HCT116 (cell line): Measurements from ENCODE around the gene RGS17. TPM values are rescaled to one million over a fixed set of nuclear protein-coding genes. Genes with fewer than 3 reads are reported as not detected.

Source experiments
- ATAC-seq: fragments of 200-7000 bp; cut with Tn5 transposase; 2 replicates; pipeline ENCODE4 v1.9.1; 2020; ENCODE audit warnings: mild to moderate bottlenecking, moderate library complexity
- Bru-seq: library from RNA; stranded (reverse); fragments of 400-500 nt; gene quantifications from one replicate; lab custom pipeline; 2021; lab: Mats Ljungman, UMichigan
- BruChase-seq, 2 experiments: library from RNA; stranded (reverse); fragments of 400-500 nt; gene quantifications; one replicate each; lab custom pipeline; 2021; lab: Mats Ljungman, UMichigan
- BruUV-seq: library from RNA; stranded (reverse); fragments of 400-500 nt; replicated peaks from 2 replicates; lab custom pipeline; 2021; lab: Mats Ljungman, UMichigan
- CTCF ChIA-PET: fragments of 300-600 bp; sonication (Branson Sonifier 250); formaldehyde crosslinking; loops from one replicate; lab custom pipeline; 2021; ENCODE audit warnings: antibody characterized with exemption; lab: Charles Lee
- POLR2A ChIA-PET: fragments of 300-600, 350-600 bp; sonication (Branson Sonifier 250); formaldehyde crosslinking; loops from one replicate; lab custom pipeline; 2021; ENCODE audit warnings: antibody characterized with exemption; lab: Charles Lee
- RAD21 ChIA-PET, 2 experiments: fragments of 300-600 bp; sonication (Branson Sonifier 250); formaldehyde crosslinking; loops; one replicate each; lab custom pipeline; 2023; ENCODE audit warnings: low total read pairs in 2 of 2; ENCODE audit not compliant: uncharacterized antibody in 2 of 2, unreplicated experiment in 2 of 2, low non-redundant PET in 1 of 2; lab: Charles Lee
- DNase-seq: peaks from one replicate; pipeline ENCODE4 v3.0.0-alpha.2; 2010; ENCODE audit warnings: low read depth, low spot score
- H2AFZ ChIP-seq: fragments of 200-600 bp; shearing (Covaris generic), sonication (generic); 2 replicates; pipeline ENCODE4 v1.6.1; 2017; ENCODE audit warnings: low read depth, mixed run types, mixed read lengths, antibody characterized with exemption, low read length; ENCODE audit not compliant: poor library complexity, severe bottlenecking
- H3K27ac ChIP-seq: 2 replicates; pipeline ENCODE4 v1.5.1; 2012; ENCODE audit warnings: low read depth, low read length
- H3K27me3 ChIP-seq: fragments of 200-600 bp; sonication (generic); 2 replicates; pipeline ENCODE4 v1.6.1; 2016; ENCODE audit warnings: mixed run types, low read length, mixed read lengths; ENCODE audit not compliant: insufficient read depth
- H3K36me3 ChIP-seq, 2 experiments: fragments of 200-500 bp in 1 of 2; fragments of 200-600 bp in 1 of 2; sonication (Bioruptor generic) in 1 of 2; sonication (generic) in 1 of 2; 2 replicates each; pipeline versions ENCODE4 v1.5.1 to v1.6.1; 2014 to 2016; ENCODE audit warnings: low read length in 2 of 2, inconsistent platforms in 1 of 2, mixed read lengths in 1 of 2, mixed run types in 1 of 2; ENCODE audit not compliant: insufficient read depth in 2 of 2, control insufficient read depth in 1 of 2
- H3K4me1 ChIP-seq, 2 experiments: fragments of 200-600 bp in 1 of 2; sonication (generic) in 1 of 2; 2 replicates each; pipeline versions ENCODE4 v1.5.1 to v1.6.1; 2012 to 2017; ENCODE audit warnings: low read length in 2 of 2, inconsistent platforms in 1 of 2, mild to moderate bottlenecking in 1 of 2, mixed read lengths in 1 of 2, mixed run types in 1 of 2, moderate library complexity in 1 of 2; ENCODE audit not compliant: insufficient read depth in 2 of 2, control insufficient read depth in 1 of 2
- H3K4me2 ChIP-seq: fragments of 200-600 bp; sonication (generic); 2 replicates; pipeline ENCODE4 v1.6.1; 2017; ENCODE audit warnings: mixed run types, low read length, mixed read lengths
- H3K4me3 ChIP-seq, 2 experiments: fragments of 200-600 bp in 1 of 2; sonication (generic) in 1 of 2; replicated peaks in 1 of 2; 2 replicates each; pipeline ENCODE4 v1.5.1; 2011 to 2016; ENCODE audit warnings: low read length in 2 of 2, control low read depth in 1 of 2, low read depth in 1 of 2, mild to moderate bottlenecking in 1 of 2, mixed read lengths in 1 of 2, mixed run types in 1 of 2
- H3K79me2 ChIP-seq: fragments of 200-600 bp; sonication (generic); 2 replicates; pipeline ENCODE4 v1.6.1; 2017; ENCODE audit warnings: mild to moderate bottlenecking, mixed run types, low read length, moderate library complexity, mixed read lengths; ENCODE audit not compliant: insufficient read depth
- H3K9ac ChIP-seq: fragments of 200-600 bp; sonication (generic); 2 replicates; pipeline ENCODE4 v1.6.1; 2016; ENCODE audit warnings: low read length, mixed read lengths
- H3K9me2 ChIP-seq: fragments of 200-600 bp; sonication (generic), shearing (Covaris generic); 2 replicates; pipeline ENCODE4 v1.6.1; 2017; ENCODE audit warnings: mixed run types, mild to moderate bottlenecking, moderate library complexity; ENCODE audit not compliant: insufficient read depth
- H3K9me3 ChIP-seq, 2 experiments: fragments of 200-500 bp in 1 of 2; fragments of 200-600 bp in 1 of 2; sonication (Bioruptor generic) in 1 of 2; sonication (generic) in 1 of 2; 2 replicates each; pipeline ENCODE4 v1.6.1; 2014 to 2017; ENCODE audit warnings: low read length in 2 of 2, mixed read lengths in 2 of 2, inconsistent platforms in 1 of 2, low read depth in 1 of 2, mild to moderate bottlenecking in 1 of 2, mixed run types in 1 of 2, moderate library complexity in 1 of 2; ENCODE audit not compliant: control insufficient read depth in 1 of 2, insufficient read depth in 1 of 2
- H4K20me1 ChIP-seq: fragments of 200-600 bp; sonication (generic), shearing (Covaris generic); 2 replicates; pipeline ENCODE4 v1.6.1; 2017; ENCODE audit warnings: mixed run types, mild to moderate bottlenecking, moderate library complexity; ENCODE audit not compliant: insufficient read depth
- CBX3 ChIP-seq: IDR thresholded peaks from 2 replicates; pipeline ENCODE4 v1.6.1; 2012; ENCODE audit warnings: low read depth
- EGR1 ChIP-seq: IDR thresholded peaks from 2 replicates; pipeline ENCODE4 v1.6.1; 2012; ENCODE audit warnings: low read depth
- ELF1 ChIP-seq: IDR thresholded peaks from 2 replicates; pipeline ENCODE4 v1.6.1; 2012; ENCODE audit warnings: low read depth, borderline replicate concordance
- EZH2 ChIP-seq: fragments of 200-600 bp; sonication (generic); IDR thresholded peaks from 2 replicates; pipeline ENCODE4 v1.6.1; 2017; ENCODE audit warnings: antibody characterized with exemption, mixed run types
- EZH2phosphoT487 ChIP-seq: fragments of 200-600 bp; IDR thresholded peaks from 2 replicates; pipeline ENCODE4 v1.6.1; 2018; ENCODE audit warnings: antibody characterized with exemption, borderline replicate concordance
- FOSL1 ChIP-seq: IDR thresholded peaks from 2 replicates; pipeline ENCODE4 v1.6.1; 2012; ENCODE audit warnings: low read depth
- JUND ChIP-seq: IDR thresholded peaks from 2 replicates; pipeline ENCODE4 v1.6.1; 2012
- POLR2AphosphoS5 ChIP-seq: IDR thresholded peaks from 2 replicates; pipeline ENCODE4 v1.6.1; 2011; ENCODE audit warnings: mild to moderate bottlenecking, low read depth, low read length, moderate library complexity
- RAD21 ChIP-seq: IDR thresholded peaks from 2 replicates; pipeline ENCODE4 v1.6.1; 2012; ENCODE audit warnings: low read depth, mild to moderate bottlenecking
- SP1 ChIP-seq: IDR thresholded peaks from 2 replicates; pipeline ENCODE4 v1.6.1; 2012; ENCODE audit warnings: low read depth
- YY1 ChIP-seq: IDR thresholded peaks from 2 replicates; pipeline ENCODE4 v1.6.1; 2011; ENCODE audit warnings: low read length, low read depth, moderate library complexity, mild to moderate bottlenecking; ENCODE audit not compliant: insufficient replicate concordance; ENCODE audit errors: extremely low read depth
- intact Hi-C: fragments of 100-400 bp; cut with micrococcal nuclease; formaldehyde crosslinking; loops from 2 replicates; pipeline ENCODE4 v1.10.0; 2022
- long read RNA-seq: library from polyadenylated mRNA; unstranded; transcript quantifications from one replicate; pipeline ENCODE4 v2.0.0, GENCODE V29; 2021; ENCODE audit not compliant: unreplicated experiment
- polyA plus RNA-seq: library from polyadenylated mRNA; unstranded; fragments of >200 nt; gene quantifications from 2 replicates; pipeline ENCODE4 v1.2.1, GENCODE V29; 2012; ENCODE audit warnings: missing spikeins
- total RNA-seq: library from RNA; stranded (reverse); gene quantifications from one replicate; pipeline ENCODE4 v1.2.1, GENCODE V29; 2021; ENCODE audit not compliant: unreplicated experiment
- TF ChIP-seq, protein P1 (sequence below), 3 experiments: fragments of 200-600 bp in 1 of 3; sonication (generic) in 1 of 3; IDR thresholded peaks in 2 of 3; conservative IDR thresholded peaks in 1 of 3; 2 replicates each; pipeline ENCODE4 v1.5.1; 2012 to 2017; ENCODE audit warnings: low read depth in 2 of 3, low read length in 2 of 3, antibody characterized with exemption in 1 of 3, borderline replicate concordance in 1 of 3, control low read depth in 1 of 3, mild to moderate bottlenecking in 1 of 3, mixed read lengths in 1 of 3, mixed run types in 1 of 3, moderate library complexity in 1 of 3; ENCODE audit not compliant: insufficient read depth in 1 of 3
- TF ChIP-seq, protein P2 (sequence below): IDR thresholded peaks from 2 replicates; pipeline ENCODE4 v1.6.1; 2011; ENCODE audit warnings: mild to moderate bottlenecking, low read length, moderate library complexity; ENCODE audit not compliant: insufficient replicate concordance; ENCODE audit errors: extremely low read depth

The RGS17 gene, protein sequence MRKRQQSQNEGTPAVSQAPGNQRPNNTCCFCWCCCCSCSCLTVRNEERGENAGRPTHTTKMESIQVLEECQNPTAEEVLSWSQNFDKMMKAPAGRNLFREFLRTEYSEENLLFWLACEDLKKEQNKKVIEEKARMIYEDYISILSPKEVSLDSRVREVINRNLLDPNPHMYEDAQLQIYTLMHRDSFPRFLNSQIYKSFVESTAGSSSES
- total RNA-seq (3.9 TPM), Bru-seq, nascent RNA (percentile 48 among the genes with signal in this experiment), BruChase-seq, experiment 1, labeled RNA remaining after a 6-hour chase (percentile 47 among the genes with signal in this experiment), BruChase-seq, experiment 2, labeled RNA remaining after a 2-hour chase (percentile 48 among the genes with signal in this experiment)
- polyA plus RNA-seq, result 0.89 and 1.2 TPM in 2 replicates
- long read RNA-seq, partial matches to known transcripts, result 0 of 1 reads
- long read RNA-seq, other reads (novel, unspliced or antisense), result 0 of 1 reads

DNA sequence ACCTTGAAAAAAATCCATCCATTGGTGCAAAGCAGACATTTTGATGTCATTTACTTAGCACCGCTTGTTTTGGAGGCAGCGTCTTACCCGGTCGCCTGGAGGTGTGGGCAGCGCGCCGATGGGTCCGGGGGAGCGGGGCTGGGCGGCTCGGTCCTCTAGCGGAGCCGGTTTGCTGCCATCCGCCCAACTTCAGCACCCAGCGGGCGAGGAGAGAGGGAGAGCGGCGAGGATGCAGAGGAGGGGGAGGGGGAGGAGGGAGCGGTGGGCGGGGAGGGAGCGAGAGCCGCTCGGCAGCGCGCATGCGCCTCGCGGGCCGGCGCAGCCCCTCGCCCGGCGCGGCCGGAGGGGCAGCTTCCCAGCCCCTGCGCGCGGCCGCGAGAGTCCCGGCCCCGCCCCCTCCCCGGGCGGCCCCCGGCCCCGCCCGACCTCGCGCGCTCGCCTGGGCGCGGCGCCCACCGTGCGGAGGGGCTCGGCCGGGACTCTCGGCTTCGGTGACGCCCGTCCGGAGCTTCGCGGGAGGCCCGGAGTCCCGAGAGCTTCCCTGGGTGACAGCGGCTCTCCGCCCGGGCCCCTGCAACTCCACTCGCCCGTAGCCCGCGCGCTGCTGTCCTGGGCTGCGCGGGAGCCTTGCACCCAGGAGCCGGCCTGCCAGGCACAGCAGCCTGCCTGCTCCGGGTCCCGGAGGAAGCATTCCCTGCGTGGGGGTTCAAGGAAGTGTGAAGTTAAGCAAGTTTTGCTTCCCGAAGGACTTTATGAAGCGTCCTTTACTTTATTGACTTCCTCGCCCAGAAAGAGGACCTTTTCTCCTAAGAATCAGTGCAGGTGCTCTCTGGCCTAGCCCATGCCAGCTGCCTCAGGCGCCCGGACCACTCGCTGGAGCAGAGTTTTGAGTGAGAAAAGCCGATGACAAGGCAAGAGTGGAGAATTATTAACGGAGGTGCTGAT is at the start of gene RGS17:
Gene RGS17, minus strand, starts transcription at position 246 of the 945 bp plus-strand sequence. CDS start 87,264 bp downstream, outside the sequence.
- no peaks in the 10 kb centered on the region; the same call in 1 of the 2 replicates for H3K27me3 ChIP-seq
- TF ChIP-seq EGR1, result no peak
- peak within 1 kb of the TSS; percentile 49 to 73 for H3K4me3 ChIP-seq
- H4K20me1 ChIP-seq, result no peaks in the 10 kb centered on the region
- DNase-seq (no peak), ATAC-seq (peak; percentile 76)
- H3K9ac ChIP-seq, result peak within 1 kb of the TSS; percentile 53
- no peaks in the 10 kb centered on the region for H3K9me2 ChIP-seq
- peaks cover 0 to 5% of the 10 kb centered on the region in 2 experiments; a peak in 1 of 4 replicates for H3K4me1 ChIP-seq
- intact Hi-C loops, result no loop called here
- BruUV-seq, result no TSS peak
- H3K79me2 ChIP-seq, result no peaks in the 10 kb centered on the region
- no peak within 1 kb of the TSS for H2AFZ ChIP-seq
- H3K36me3 ChIP-seq, result no peaks in the 10 kb centered on the region
- no peaks in the 10 kb centered on the region for H3K9me3 ChIP-seq
- H3K4me2 ChIP-seq, result peak within 1 kb of the TSS; percentile 74
- H3K27ac ChIP-seq, result peak within 1 kb of the TSS; percentile 47; the same call in 1 of the 2 replicates
- ChIA-PET POLR2A (no interaction called here), CTCF (no interaction called here), RAD21 (no interaction called here)

DNA sequence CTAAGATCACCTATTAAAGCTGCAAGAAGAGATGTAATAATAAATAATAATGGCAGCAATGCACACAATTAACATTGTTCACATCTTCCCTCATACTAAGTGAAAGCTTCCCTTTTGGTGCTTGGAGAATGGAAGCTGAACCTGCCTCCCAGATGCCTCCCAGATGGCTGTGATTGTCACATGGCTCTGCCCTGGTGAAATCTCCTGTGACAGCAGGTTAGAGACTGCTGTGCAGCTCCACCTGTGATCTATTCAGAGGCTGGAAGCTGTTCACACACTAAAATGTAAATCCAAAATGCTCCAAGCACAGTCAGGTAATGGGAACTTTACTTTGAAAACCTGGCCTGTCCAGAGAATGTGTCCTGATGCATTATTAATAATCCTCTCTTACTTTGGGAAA is 41.7 kb upstream of the RGS17 start:
- Histone ChIP-seq H3K4me1 (peaks cover 12 to 32% of the 10 kb centered on the region in 2 experiments; a peak in 3 of 4 replicates), H3K27me3 (no peaks in the 10 kb centered on the region), H2AFZ (peak overlapping the region; percentile 27), H3K9me3 (no peaks in the 10 kb centered on the region), H3K9ac (no peak overlapping the region), H4K20me1 (no peaks in the 10 kb centered on the region), H3K9me2 (no peaks in the 10 kb centered on the region), H3K36me3 (no peaks in the 10 kb centered on the region), H3K4me2 (no peak overlapping the region), H3K79me2 (no peaks in the 10 kb centered on the region), H3K4me3 (no peak overlapping the region), H3K27ac (no peak overlapping the region)
- ChIA-PET CTCF (no interaction called here), POLR2A (no interaction called here), RAD21 (no interaction called here)
- intact Hi-C loops, result no loop called here
- DNase-seq (no peak), ATAC-seq (no peak)
- no TSS peak for BruUV-seq
- TF ChIP-seq, protein P1, sequence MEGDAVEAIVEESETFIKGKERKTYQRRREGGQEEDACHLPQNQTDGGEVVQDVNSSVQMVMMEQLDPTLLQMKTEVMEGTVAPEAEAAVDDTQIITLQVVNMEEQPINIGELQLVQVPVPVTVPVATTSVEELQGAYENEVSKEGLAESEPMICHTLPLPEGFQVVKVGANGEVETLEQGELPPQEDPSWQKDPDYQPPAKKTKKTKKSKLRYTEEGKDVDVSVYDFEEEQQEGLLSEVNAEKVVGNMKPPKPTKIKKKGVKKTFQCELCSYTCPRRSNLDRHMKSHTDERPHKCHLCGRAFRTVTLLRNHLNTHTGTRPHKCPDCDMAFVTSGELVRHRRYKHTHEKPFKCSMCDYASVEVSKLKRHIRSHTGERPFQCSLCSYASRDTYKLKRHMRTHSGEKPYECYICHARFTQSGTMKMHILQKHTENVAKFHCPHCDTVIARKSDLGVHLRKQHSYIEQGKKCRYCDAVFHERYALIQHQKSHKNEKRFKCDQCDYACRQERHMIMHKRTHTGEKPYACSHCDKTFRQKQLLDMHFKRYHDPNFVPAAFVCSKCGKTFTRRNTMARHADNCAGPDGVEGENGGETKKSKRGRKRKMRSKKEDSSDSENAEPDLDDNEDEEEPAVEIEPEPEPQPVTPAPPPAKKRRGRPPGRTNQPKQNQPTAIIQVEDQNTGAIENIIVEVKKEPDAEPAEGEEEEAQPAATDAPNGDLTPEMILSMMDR (IDR thresholded peaks at IDR 0.05 in 2 of 3, conservative IDR thresholded peaks at IDR 0.05 in 1 of 3; ENCODE audit: borderline replicate concordance in 1 of 3, insufficient read depth in 1 of 3, low read depth in 2 of 3, low read length in 2 of 3), result no peak
- TF ChIP-seq CBX3, result no peak
- TF ChIP-seq JUND, result no peak
- no peak for TF ChIP-seq RAD21
- TF ChIP-seq EZH2phosphoT487, result no peak
- no peak for TF ChIP-seq EZH2
- no peak for TF ChIP-seq FOSL1
- TF ChIP-seq POLR2AphosphoS5, result no peak
- TF ChIP-seq, protein P2, sequence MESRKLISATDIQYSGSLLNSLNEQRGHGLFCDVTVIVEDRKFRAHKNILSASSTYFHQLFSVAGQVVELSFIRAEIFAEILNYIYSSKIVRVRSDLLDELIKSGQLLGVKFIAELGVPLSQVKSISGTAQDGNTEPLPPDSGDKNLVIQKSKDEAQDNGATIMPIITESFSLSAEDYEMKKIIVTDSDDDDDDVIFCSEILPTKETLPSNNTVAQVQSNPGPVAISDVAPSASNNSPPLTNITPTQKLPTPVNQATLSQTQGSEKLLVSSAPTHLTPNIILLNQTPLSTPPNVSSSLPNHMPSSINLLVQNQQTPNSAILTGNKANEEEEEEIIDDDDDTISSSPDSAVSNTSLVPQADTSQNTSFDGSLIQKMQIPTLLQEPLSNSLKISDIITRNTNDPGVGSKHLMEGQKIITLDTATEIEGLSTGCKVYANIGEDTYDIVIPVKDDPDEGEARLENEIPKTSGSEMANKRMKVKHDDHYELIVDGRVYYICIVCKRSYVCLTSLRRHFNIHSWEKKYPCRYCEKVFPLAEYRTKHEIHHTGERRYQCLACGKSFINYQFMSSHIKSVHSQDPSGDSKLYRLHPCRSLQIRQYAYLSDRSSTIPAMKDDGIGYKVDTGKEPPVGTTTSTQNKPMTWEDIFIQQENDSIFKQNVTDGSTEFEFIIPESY, result no peak
- no peak for TF ChIP-seq ELF1
- TF ChIP-seq SP1, result no peak
- TF ChIP-seq YY1, result no peak
